Upper lobe of right lung (tissue), 1 donor: ENCODE measurements around the gene CSGALNACT2. TPM values are rescaled to one million over a fixed set of nuclear protein-coding genes. Genes with fewer than 3 reads are reported as not detected.
A peak's percentile ranks its signal among the peaks of the same experiment; 100 is the strongest.

ENCODE experiments used
- ATAC-seq: fragments of 200-7000 bp; cut with Tn5 transposase; one replicate; pipeline ENCODE4 v1.9.1; 2020; ENCODE audit warnings: mild to moderate bottlenecking, moderate library complexity
- DNase-seq: peaks from one replicate; pipeline ENCODE4 v3.0.0-alpha.2; 2020
- H3K27ac ChIP-seq: fragments of 200-600 bp; one replicate; pipeline ENCODE4 v1.8.0; 2022
- H3K27me3 ChIP-seq: fragments of 200-600 bp; one replicate; pipeline ENCODE4 v1.8.0; 2022; ENCODE audit warnings: mild to moderate bottlenecking
- H3K36me3 ChIP-seq: fragments of 200-600 bp; one replicate; pipeline ENCODE4 v1.8.0; 2022
- H3K4me1 ChIP-seq: fragments of 200-600 bp; one replicate; pipeline ENCODE4 v1.8.0; 2022
- H3K4me3 ChIP-seq: fragments of 200-600 bp; one replicate; pipeline ENCODE4 v1.8.0; 2022; ENCODE audit warnings: mild to moderate bottlenecking
- H3K9me3 ChIP-seq: fragments of 200-600 bp; one replicate; pipeline ENCODE4 v1.8.0; 2022
- CTCF ChIP-seq: fragments of 200-600 bp; IDR thresholded peaks from one replicate; pipeline ENCODE4 v1.8.0; 2022; ENCODE audit warnings: antibody characterized with exemption
- intact Hi-C: fragments of 100-400 bp; cut with DNase I; formaldehyde crosslinking; loops from one replicate; pipeline ENCODE4 v1.11.0; 2022
- total RNA-seq: library from RNA; stranded (reverse); fragmentation: NEBNext Ultra II Directional; extraction: Animal tissue kit (Norgen Biotek cat#: 25700); gene quantifications from one replicate; pipeline ENCODE4 v1.2.1, GENCODE V29; 2021
- donor health status: DM: no; HTN: yes; CAD: no; lungs with severe emphysema.

Gene CSGALNACT2
- total RNA-seq, 1 donor from 2014 or later, result 40.8 TPM

DNA sequence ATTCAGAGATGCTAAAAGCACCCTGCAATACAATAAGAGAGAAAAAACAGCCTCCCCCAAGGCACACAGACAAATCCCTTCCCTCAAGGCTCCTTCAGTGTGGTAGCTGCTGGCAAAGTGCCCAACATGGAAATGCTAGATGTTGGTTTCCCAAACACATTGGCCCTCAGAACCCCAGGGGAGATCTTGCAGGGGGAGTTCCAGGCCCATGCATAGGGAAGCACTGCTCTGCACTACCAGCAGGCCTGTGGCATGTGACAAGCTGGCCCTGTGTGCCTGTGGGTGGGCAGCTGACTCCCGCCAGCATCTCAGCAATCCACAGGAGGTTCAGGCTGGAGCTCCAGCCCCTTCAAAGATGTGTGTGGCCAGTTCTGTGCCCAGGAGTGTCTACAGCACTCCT lies 16.8 kb upstream of the CSGALNACT2 start:
- TF ChIP-seq CTCF, result no peak
- no peaks in the 10 kb centered on the region for H3K9me3 ChIP-seq
- no peaks in the 10 kb centered on the region for H3K4me1 ChIP-seq
- H3K27ac ChIP-seq, result no peak overlapping the region
- intact Hi-C loops, result no loop called here
- H3K4me3 ChIP-seq, result no peak overlapping the region
- H3K36me3 ChIP-seq, result no peaks in the 10 kb centered on the region
- DNase-seq (peak; percentile 67), ATAC-seq (peak; percentile 47)
- no peaks in the 10 kb centered on the region for H3K27me3 ChIP-seq

DNA sequence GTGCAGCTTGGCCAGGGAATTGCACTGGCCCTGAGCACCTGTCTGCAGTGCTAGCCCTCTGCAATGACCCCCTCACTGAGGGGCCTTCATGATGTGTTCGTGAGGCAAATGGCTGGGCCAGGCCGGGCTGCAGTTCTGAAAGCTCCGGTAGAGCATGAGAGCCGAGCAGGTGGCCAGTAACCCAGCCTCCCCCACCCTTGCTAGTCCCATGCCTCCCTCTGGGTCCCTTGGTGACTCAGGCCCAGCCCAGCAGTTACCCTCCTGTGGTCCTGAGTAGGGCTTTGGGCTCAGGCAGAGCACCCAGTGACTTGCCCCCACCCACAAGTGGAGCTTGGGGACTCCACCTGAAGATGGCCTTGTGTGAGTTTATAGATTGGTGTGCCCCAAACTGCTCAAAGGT lies 16.1 kb upstream of the CSGALNACT2 start:
- no peak overlapping the region for H3K27ac ChIP-seq
- H3K4me1 ChIP-seq, result no peaks in the 10 kb centered on the region
- H3K4me3 ChIP-seq, result no peak overlapping the region
- no peak for DNase-seq
- ATAC-seq, result no peak
- H3K36me3 ChIP-seq, result no peaks in the 10 kb centered on the region
- intact Hi-C loops, result no loop called here
- no peaks in the 10 kb centered on the region for H3K27me3 ChIP-seq
- no peak for TF ChIP-seq CTCF
- H3K9me3 ChIP-seq, result no peaks in the 10 kb centered on the region

DNA sequence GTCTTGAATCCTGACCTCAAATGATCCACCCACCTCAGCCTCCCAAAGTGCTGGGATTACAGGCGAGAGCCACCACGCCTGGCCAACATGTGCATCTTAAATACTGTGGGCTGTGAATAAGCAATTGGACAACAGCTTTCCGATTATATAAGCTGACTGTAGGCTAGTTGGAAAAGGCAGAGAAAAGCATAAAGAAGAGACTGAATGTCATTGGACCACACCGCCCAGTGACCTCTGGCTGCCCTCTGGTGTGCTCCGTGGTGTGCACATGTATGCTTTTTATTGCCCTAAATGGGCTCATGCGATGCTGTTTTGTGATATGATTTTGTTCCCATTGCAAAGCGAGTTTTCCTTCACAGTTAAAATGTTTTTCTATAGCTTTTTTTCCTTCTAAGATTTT lies 15.4 kb upstream of the CSGALNACT2 start:
- ATAC-seq (no peak), DNase-seq (no peak)
- intact Hi-C loops, result no loop called here
- Histone ChIP-seq H3K4me1 (no peaks in the 10 kb centered on the region), H3K36me3 (no peaks in the 10 kb centered on the region), H3K27ac (no peak overlapping the region), H3K4me3 (no peak overlapping the region), H3K27me3 (no peaks in the 10 kb centered on the region), H3K9me3 (no peaks in the 10 kb centered on the region)
- no peak for TF ChIP-seq CTCF

- Histone ChIP-seq H3K4me3 (no peak overlapping the region), H3K9me3 (no peaks in the 10 kb centered on the region), H3K27me3 (no peaks in the 10 kb centered on the region), H3K4me1 (no peaks in the 10 kb centered on the region), H3K36me3 (no peaks in the 10 kb centered on the region), H3K27ac (no peak overlapping the region)
- ATAC-seq (no peak), DNase-seq (no peak)
- TF ChIP-seq CTCF, result no peak
- intact Hi-C loops, result no loop called here
These were observed 14.7 kb upstream of the CSGALNACT2 start for GRCh38 chr10:43123361-43124093.

DNA sequence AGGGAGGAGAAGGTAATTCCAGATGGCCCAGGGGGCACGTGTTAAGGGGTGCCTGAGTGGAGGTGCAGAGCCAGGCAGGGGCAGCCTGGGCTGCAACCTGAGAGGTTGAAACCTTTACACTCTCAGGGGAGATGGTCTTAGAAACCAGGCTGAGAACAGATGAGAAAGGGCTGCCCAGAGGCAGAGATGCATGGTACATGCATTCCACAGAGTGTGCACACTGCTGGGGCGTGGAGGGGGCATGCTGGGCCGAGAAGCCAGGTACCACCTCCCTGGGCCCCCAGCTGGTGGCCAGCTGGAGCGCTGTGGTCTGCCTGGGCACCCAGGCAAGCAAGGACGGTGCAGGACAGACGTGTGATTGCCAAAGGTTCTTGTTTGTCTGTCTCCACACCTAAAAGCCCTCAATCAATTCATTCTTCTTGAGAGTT lies 14.1 kb upstream of the CSGALNACT2 start:
- DNase-seq (no peak), ATAC-seq (no peak)
- no peaks in the 10 kb centered on the region for H3K4me1 ChIP-seq
- H3K9me3 ChIP-seq, result no peaks in the 10 kb centered on the region
- H3K36me3 ChIP-seq, result no peaks in the 10 kb centered on the region
- H3K27me3 ChIP-seq, result no peaks in the 10 kb centered on the region
- TF ChIP-seq CTCF, result no peak
- H3K27ac ChIP-seq, result no peak overlapping the region
- H3K4me3 ChIP-seq, result no peak overlapping the region
- intact Hi-C loops, result no loop called here
